Large intestine (tissue), 3 donors: ENCODE data around the gene DPAGT1. TPM values are rescaled to one million over a fixed set of nuclear protein-coding genes. Genes with fewer than 3 reads are reported as not detected.

Experiments used
- DNase-seq, 2 donors: peaks; one replicate each; pipeline versions ENCODE4 v3.0.0 to v3.0.0-alpha.2; 2013
- H3K27ac ChIP-seq: one replicate; pipeline ENCODE4 v1.5.1; 2013; ENCODE audit warnings: low read length
- H3K27me3 ChIP-seq: 2 replicates; pipeline ENCODE4 v1.6.1; 2013; ENCODE audit warnings: low read length; ENCODE audit not compliant: control insufficient read depth, insufficient read depth
- H3K36me3 ChIP-seq: 2 replicates; pipeline ENCODE4 v1.6.1; 2013; ENCODE audit warnings: low read length; ENCODE audit not compliant: control insufficient read depth, insufficient read depth
- H3K4me1 ChIP-seq: one replicate; pipeline ENCODE4 v1.6.1; 2013; ENCODE audit warnings: low read length; ENCODE audit not compliant: control insufficient read depth, insufficient read depth
- H3K4me3 ChIP-seq: one replicate; pipeline ENCODE4 v1.5.1; 2013; ENCODE audit warnings: low read length
- H3K9me3 ChIP-seq: one replicate; pipeline ENCODE4 v1.6.1; 2013; ENCODE audit warnings: mild to moderate bottlenecking, low read depth, low read length, moderate library complexity; ENCODE audit not compliant: control insufficient read depth
- WGBS: methylation state at CpG from one replicate; pipeline ENCODE4 v1.1.5; 2013; ENCODE audit warnings: low lambda C conversion rate; ENCODE audit not compliant: insufficient coverage; 5-methylcytosine and 5-hydroxymethylcytosine counted together
- polyA plus RNA-seq: library from polyadenylated mRNA; unstranded; fragments of 120-200 nt; gene quantifications from one replicate; pipeline ENCODE4 v1.2.1, GENCODE V29; 2013

DPAGT1 gene
- polyA plus RNA-seq, 1 donor: 51.1 TPM

GRCh38 chr11:119047205-119047604 lies 54.4 kb downstream of the DPAGT1 start:
- Histone ChIP-seq H3K27ac (no peak overlapping the region), H3K27me3 (no peaks in the 10 kb centered on the region), H3K9me3 (no peaks in the 10 kb centered on the region), H3K36me3 (peaks cover 71% of the 10 kb centered on the region), H3K4me3 (no peak overlapping the region), H3K4me1 (no peaks in the 10 kb centered on the region)
- no peak for DNase-seq
- no CpG with 5 or more reads among the region's 6 CpGs for WGBS

Other genes with a start within 250 kb of the DPAGT1 start
- gene CXCR5, start 218.0 kb downstream of the DPAGT1 start, polyA plus RNA-seq: 0.07 TPM
- gene BCL9L, start 175.9 kb downstream of the DPAGT1 start, polyA plus RNA-seq: 28.4 TPM
- 0.10 TPM for gene UPK2, start 145.6 kb downstream of the DPAGT1 start, polyA plus RNA-seq
- 0.04 TPM for gene FOXR1, start 130.1 kb downstream of the DPAGT1 start, polyA plus RNA-seq
- 35.0 TPM for gene CENATAC, start 103.7 kb downstream of the DPAGT1 start, polyA plus RNA-seq
- gene RPS25, start 83.5 kb downstream of the DPAGT1 start, polyA plus RNA-seq: 1,295 TPM
- gene TRAPPC4, start 83.1 kb downstream of the DPAGT1 start, polyA plus RNA-seq: 87.9 TPM
- gene SLC37A4, start 71.0 kb downstream of the DPAGT1 start, polyA plus RNA-seq: 192 TPM
- gene HYOU1, start 44.6 kb downstream of the DPAGT1 start, polyA plus RNA-seq: 83.1 TPM
- 50.4 TPM for gene VPS11, start 34.0 kb downstream of the DPAGT1 start, polyA plus RNA-seq
- 25.3 TPM for gene HMBS, start 17.0 kb downstream of the DPAGT1 start, polyA plus RNA-seq
- 18.1 TPM for gene C2CD2L, start 5.5 kb upstream of the DPAGT1 start, polyA plus RNA-seq
- gene HINFP, start 19.7 kb upstream of the DPAGT1 start, polyA plus RNA-seq: 40.2 TPM
- gene ABCG4, start 47.2 kb upstream of the DPAGT1 start, polyA plus RNA-seq: 1.2 TPM
- gene NLRX1, start 66.9 kb upstream of the DPAGT1 start, polyA plus RNA-seq: 10.4 TPM
- 64.1 TPM for gene NHERF4, start 83.6 kb upstream of the DPAGT1 start, polyA plus RNA-seq
- 12.7 TPM for gene CBL, start 104.5 kb upstream of the DPAGT1 start, polyA plus RNA-seq
- 50.4 TPM for gene MCAM, start 215.3 kb upstream of the DPAGT1 start, polyA plus RNA-seq
- gene RNF26, start 232.7 kb upstream of the DPAGT1 start, polyA plus RNA-seq: 25.2 TPM
- 19.5 TPM for gene C1QTNF5, start 239.0 kb upstream of the DPAGT1 start, polyA plus RNA-seq
- 0.01 TPM for gene MFRP, start 244.9 kb upstream of the DPAGT1 start, polyA plus RNA-seq